DOHH2 (cell line): ENCODE measurements around the gene ACOT4.
A peak's percentile ranks its signal among the peaks of the same experiment; 100 is the strongest.
"Not testable (repeated sequence)": the region's sequence is repeated elsewhere in the genome, so short reads cannot be mapped to it uniquely, and the experiment has no call there.

Source experiments
- H3F3A ChIP-seq: fragments of 200-600 bp; sonication (generic), shearing (Covaris generic); 2 replicates; pipeline ENCODE4 v1.6.0; 2016; ENCODE audit warnings: antibody characterized with exemption, mild to moderate bottlenecking; ENCODE audit not compliant: control insufficient read depth, insufficient read depth
- H3K27ac ChIP-seq: fragments of 200-600 bp; sonication (generic); 2 replicates; pipeline ENCODE4 v1.5.1; 2014; ENCODE audit warnings: low read depth, mild to moderate bottlenecking, low read length, moderate library complexity
- H3K27me3 ChIP-seq: fragments of 200-600 bp; sonication (generic); 2 replicates; pipeline ENCODE4 v1.6.1; 2014; ENCODE audit warnings: mild to moderate bottlenecking, low read length, mixed read lengths; ENCODE audit not compliant: control insufficient read depth
- H3K36me3 ChIP-seq: fragments of 200-600 bp; sonication (generic); 2 replicates; pipeline ENCODE4 v1.6.1; 2014; ENCODE audit warnings: mild to moderate bottlenecking, low read length, moderate library complexity, mixed read lengths; ENCODE audit not compliant: control insufficient read depth
- H3K4me1 ChIP-seq: fragments of 200-600 bp; sonication (generic); 2 replicates; pipeline ENCODE4 v1.6.1; 2014; ENCODE audit warnings: mild to moderate bottlenecking, low read length, mixed read lengths; ENCODE audit not compliant: control insufficient read depth
- H3K4me2 ChIP-seq: fragments of 200-600 bp; sonication (generic); 2 replicates; pipeline ENCODE4 v1.6.0; 2014; ENCODE audit warnings: mild to moderate bottlenecking, low read length, moderate library complexity
- H3K4me3 ChIP-seq: fragments of 200-600 bp; sonication (generic); 2 replicates; pipeline ENCODE4 v1.5.1; 2014; ENCODE audit warnings: mild to moderate bottlenecking, low read length, mixed read lengths
- H3K79me2 ChIP-seq: fragments of 200-600 bp; sonication (generic); 2 replicates; pipeline ENCODE4 v1.6.1; 2014; ENCODE audit warnings: mild to moderate bottlenecking, low read length, mixed read lengths; ENCODE audit not compliant: control insufficient read depth
- H3K9me2 ChIP-seq: fragments of 200-600 bp; sonication (generic); replicated peaks from 2 replicates; pipeline ENCODE4 v1.6.1; 2014; ENCODE audit warnings: mild to moderate bottlenecking, low read length, mixed read lengths; ENCODE audit not compliant: control insufficient read depth
- H3K9me3 ChIP-seq: fragments of 200-600 bp; sonication (generic); 2 replicates; pipeline ENCODE4 v1.6.1; 2014; ENCODE audit warnings: antibody characterized with exemption, low read length, mixed read lengths; ENCODE audit not compliant: control insufficient read depth, insufficient read depth
- H4K20me1 ChIP-seq: fragments of 200-600 bp; sonication (generic); 2 replicates; pipeline ENCODE4 v1.6.0; 2014; ENCODE audit warnings: low read depth, mild to moderate bottlenecking, antibody characterized with exemption, low read length, moderate library complexity; ENCODE audit not compliant: control insufficient read depth, insufficient read depth
- CTCF ChIP-seq: fragments of 200-600 bp; sonication (generic); IDR thresholded peaks from one replicate; pipeline ENCODE4 v1.5.1; 2014; ENCODE audit warnings: antibody characterized with exemption, mild to moderate bottlenecking, low read depth, low read length; ENCODE audit not compliant: poor library complexity, severe bottlenecking
- EZH2phosphoT487 ChIP-seq: fragments of 200-600 bp; sonication (generic); IDR thresholded peaks from 2 replicates; pipeline ENCODE4 v1.6.1; 2017; ENCODE audit warnings: borderline replicate concordance, mild to moderate bottlenecking, antibody characterized with exemption, low read length, moderate library complexity, mixed read lengths

The ACOT4 gene

DNA sequence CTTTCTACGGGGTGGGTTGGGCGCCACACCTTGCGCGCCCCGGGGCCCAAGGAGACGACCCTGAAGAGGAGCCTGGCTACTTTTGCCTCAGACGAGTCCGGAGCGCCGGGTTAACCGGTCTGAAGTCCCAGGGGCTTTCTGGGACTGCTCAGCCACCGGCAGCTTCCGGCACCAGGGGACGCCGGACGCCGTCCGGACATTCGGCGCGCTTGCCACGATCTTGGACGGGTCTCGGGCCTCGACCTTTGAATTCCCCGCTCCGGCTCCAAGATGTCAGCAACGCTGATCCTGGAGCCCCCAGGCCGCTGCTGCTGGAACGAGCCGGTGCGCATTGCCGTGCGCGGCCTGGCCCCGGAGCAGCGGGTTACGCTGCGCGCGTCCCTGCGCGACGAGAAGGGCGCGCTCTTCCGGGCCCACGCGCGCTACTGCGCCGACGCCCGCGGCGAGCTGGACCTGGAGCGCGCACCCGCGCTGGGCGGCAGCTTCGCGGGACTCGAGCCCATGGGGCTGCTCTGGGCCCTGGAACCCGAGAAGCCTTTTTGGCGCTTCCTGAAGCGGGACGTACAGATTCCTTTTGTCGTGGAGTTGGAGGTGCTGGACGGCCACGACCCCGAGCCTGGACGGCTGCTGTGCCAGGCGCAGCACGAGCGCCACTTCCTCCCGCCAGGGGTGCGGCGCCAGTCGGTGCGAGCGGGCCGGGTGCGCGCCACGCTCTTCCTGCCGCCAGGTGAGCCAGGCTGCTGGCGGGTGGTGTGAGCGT is at the start of gene ACOT4:
Gene ACOT4 (plus strand): TSS at position 184 of the 760 bp plus-strand sequence. CDS start 87 bp downstream, at position 271.
- Histone ChIP-seq H3K9me3 (no peaks in the 10 kb centered on the region), H3K27ac (no peak within 1 kb of the TSS), H3K36me3 (no peaks in the 10 kb centered on the region), H3K9me2 (no peaks in the 10 kb centered on the region), H4K20me1 (no peaks in the 10 kb centered on the region; the same call in 1 of the 2 replicates), H3K4me1 (peaks cover 14% of the 10 kb centered on the region), H3F3A (no peaks in the 10 kb centered on the region; the same call in 1 of the 2 replicates), H3K4me3 (peak within 1 kb of the TSS; percentile 60), H3K4me2 (peak within 1 kb of the TSS; percentile 63), H3K79me2 (no peaks in the 10 kb centered on the region), H3K27me3 (peaks cover 21% of the 10 kb centered on the region)
- TF ChIP-seq CTCF: no peak
- 0 out of 2 replicates have a peak, but pooled peaks have one; percentile 27 for TF ChIP-seq EZH2phosphoT487

DNA sequence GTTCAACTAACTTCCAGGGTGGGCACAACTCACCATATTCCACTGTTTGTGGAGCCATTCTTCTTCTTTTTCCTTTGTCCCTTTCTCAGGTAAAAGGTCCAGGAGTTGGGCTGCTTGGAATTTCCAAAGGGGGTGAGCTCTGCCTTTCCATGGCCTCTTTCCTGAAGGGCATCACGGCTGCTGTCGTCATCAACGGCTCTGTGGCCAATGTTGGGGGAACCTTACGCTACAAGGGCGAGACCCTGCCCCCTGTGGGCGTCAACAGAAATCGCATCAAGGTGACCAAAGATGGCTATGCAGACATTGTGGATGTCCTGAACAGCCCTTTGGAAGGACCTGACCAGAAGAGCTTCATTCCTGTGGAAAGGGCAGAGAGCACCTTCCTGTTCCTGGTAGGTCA is 48.7 kb upstream of the ACOT4 start:
- H4K20me1 ChIP-seq, H3K27ac ChIP-seq, H3K36me3 ChIP-seq, H3K4me3 ChIP-seq, H3F3A ChIP-seq, H3K9me3 ChIP-seq, H3K79me2 ChIP-seq, H3K9me2 ChIP-seq, H3K4me1 ChIP-seq, H3K4me2 ChIP-seq, H3K27me3 ChIP-seq: not testable (repeated sequence)
- peak; percentile 11 for TF ChIP-seq CTCF

- H3K79me2 ChIP-seq, H3K4me1 ChIP-seq, H3K9me2 ChIP-seq, H3K36me3 ChIP-seq, H3K27ac ChIP-seq, H4K20me1 ChIP-seq, H3K4me2 ChIP-seq, H3K4me3 ChIP-seq, H3K27me3 ChIP-seq, H3K9me3 ChIP-seq, H3F3A ChIP-seq: not testable (repeated sequence)
Observed at GRCh38 chr14:73545353-73545752, 46.3 kb upstream of the ACOT4 start.

- not testable (repeated sequence) for H3K27me3 ChIP-seq, H3K27ac ChIP-seq, H4K20me1 ChIP-seq, H3K9me3 ChIP-seq, H3K4me3 ChIP-seq, H3K4me2 ChIP-seq, H3F3A ChIP-seq, H3K36me3 ChIP-seq, H3K9me2 ChIP-seq, H3K79me2 ChIP-seq, H3K4me1 ChIP-seq
Observed at GRCh38 chr14:73549097-73549496, 42.6 kb upstream of the ACOT4 start.

DNA sequence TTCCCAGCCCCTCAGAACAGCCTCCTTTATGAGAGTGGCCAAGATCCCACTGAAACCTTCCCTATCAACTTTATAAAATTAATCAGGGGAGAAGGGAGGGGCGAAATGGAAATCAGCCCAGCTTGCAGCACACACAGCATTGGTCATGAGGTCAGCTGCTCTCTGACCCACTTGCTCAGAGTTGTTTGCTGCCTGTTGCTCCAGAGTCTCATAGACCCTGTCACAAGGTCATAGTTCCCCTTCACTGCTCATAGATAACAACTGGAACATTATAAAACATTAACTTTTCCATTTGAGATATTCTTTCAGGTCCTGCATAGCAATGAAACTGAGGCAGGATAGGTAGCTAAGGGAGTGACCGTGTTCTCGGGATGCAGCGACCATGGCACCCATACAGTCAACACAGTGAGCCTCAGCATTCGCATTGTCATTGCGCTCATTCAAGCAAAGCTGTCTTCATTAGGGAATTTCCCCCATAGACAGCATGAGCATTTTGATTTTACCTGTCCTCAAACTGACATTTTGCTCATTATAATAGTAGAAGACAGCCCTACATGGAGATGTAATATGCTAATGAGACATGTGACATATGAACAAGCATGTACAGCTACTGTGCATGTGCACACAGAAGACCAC is 41.7 kb upstream of the ACOT4 start:
- H3K79me2 ChIP-seq, H3K9me3 ChIP-seq, H3F3A ChIP-seq, H4K20me1 ChIP-seq, H3K4me1 ChIP-seq, H3K4me3 ChIP-seq, H3K36me3 ChIP-seq, H3K27me3 ChIP-seq, H3K27ac ChIP-seq, H3K4me2 ChIP-seq, H3K9me2 ChIP-seq: not testable (repeated sequence)
